ENCODE results near the gene SYVN1.

The SYVN1 gene

GRCh38 chr11:65090628-65091027 lies 43.7 kb downstream of the SYVN1 start:
- Histone ChIP-seq H3K27ac (ENCODE audit: extremely low read depth, low read depth, low read length) (no peak overlapping the region), H3K4me3 (ENCODE audit: low read depth, low read length) (no peak overlapping the region), H3K36me3 (ENCODE audit: control insufficient read depth in 2 of 2, insufficient read depth in 1 of 2, low read length in 2 of 2) (peaks cover 0 to 42% of the 10 kb centered on the region in 2 experiments; a peak in 1 of 3 replicates), H3K9me3 (ENCODE audit: control insufficient read depth, insufficient read depth, low read depth, low read length) (no peaks in the 10 kb centered on the region), H3K4me1 (ENCODE audit: control insufficient read depth, insufficient read depth, low read length) (no peaks in the 10 kb centered on the region)
- ChIA-PET CTCF (interaction anchor here (0.5 to 1.1 kb wide), 3 partner anchors 8 to 20 kb away, joined by 3 to 5 read pairs (median 3); no protein-coding TSS in a partner anchor), POLR2A (interaction anchor here (1.0 to 1.2 kb wide), 2 partner anchors 20 to 312 kb away, joined by 3 read pairs; partner anchors contain the start of gene SF1)
- no peak for TF ChIP-seq ZNF292 (tag by site-specific recombination; IDR thresholded peaks at IDR 0.05; ENCODE audit: borderline replicate concordance, low read depth)
- no peak for TF ChIP-seq ZNF335 (tag by site-specific recombination; conservative IDR thresholded peaks at IDR 0.05)
- no peak for TF ChIP-seq ZNF521 (tag by site-specific recombination; IDR thresholded peaks at IDR 0.05)
- no peak for TF ChIP-seq ZNF645 (tag by site-specific recombination; IDR thresholded peaks at IDR 0.05)
- TF ChIP-seq, protein P1, sequence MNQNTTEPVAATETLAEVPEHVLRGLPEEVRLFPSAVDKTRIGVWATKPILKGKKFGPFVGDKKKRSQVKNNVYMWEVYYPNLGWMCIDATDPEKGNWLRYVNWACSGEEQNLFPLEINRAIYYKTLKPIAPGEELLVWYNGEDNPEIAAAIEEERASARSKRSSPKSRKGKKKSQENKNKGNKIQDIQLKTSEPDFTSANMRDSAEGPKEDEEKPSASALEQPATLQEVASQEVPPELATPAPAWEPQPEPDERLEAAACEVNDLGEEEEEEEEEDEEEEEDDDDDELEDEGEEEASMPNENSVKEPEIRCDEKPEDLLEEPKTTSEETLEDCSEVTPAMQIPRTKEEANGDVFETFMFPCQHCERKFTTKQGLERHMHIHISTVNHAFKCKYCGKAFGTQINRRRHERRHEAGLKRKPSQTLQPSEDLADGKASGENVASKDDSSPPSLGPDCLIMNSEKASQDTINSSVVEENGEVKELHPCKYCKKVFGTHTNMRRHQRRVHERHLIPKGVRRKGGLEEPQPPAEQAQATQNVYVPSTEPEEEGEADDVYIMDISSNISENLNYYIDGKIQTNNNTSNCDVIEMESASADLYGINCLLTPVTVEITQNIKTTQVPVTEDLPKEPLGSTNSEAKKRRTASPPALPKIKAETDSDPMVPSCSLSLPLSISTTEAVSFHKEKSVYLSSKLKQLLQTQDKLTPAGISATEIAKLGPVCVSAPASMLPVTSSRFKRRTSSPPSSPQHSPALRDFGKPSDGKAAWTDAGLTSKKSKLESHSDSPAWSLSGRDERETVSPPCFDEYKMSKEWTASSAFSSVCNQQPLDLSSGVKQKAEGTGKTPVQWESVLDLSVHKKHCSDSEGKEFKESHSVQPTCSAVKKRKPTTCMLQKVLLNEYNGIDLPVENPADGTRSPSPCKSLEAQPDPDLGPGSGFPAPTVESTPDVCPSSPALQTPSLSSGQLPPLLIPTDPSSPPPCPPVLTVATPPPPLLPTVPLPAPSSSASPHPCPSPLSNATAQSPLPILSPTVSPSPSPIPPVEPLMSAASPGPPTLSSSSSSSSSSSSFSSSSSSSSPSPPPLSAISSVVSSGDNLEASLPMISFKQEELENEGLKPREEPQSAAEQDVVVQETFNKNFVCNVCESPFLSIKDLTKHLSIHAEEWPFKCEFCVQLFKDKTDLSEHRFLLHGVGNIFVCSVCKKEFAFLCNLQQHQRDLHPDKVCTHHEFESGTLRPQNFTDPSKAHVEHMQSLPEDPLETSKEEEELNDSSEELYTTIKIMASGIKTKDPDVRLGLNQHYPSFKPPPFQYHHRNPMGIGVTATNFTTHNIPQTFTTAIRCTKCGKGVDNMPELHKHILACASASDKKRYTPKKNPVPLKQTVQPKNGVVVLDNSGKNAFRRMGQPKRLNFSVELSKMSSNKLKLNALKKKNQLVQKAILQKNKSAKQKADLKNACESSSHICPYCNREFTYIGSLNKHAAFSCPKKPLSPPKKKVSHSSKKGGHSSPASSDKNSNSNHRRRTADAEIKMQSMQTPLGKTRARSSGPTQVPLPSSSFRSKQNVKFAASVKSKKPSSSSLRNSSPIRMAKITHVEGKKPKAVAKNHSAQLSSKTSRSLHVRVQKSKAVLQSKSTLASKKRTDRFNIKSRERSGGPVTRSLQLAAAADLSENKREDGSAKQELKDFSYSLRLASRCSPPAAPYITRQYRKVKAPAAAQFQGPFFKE (tag by site-specific recombination; IDR thresholded peaks at IDR 0.05; ENCODE audit: borderline replicate concordance) = no peak

- Histone ChIP-seq H3K4me1 (ENCODE audit: control insufficient read depth, insufficient read depth, low read length) (no peaks in the 10 kb centered on the region), H3K9me3 (ENCODE audit: control insufficient read depth, insufficient read depth, low read depth, low read length) (no peaks in the 10 kb centered on the region), H3K27ac (ENCODE audit: extremely low read depth, low read depth, low read length) (no peak overlapping the region), H3K36me3 (ENCODE audit: control insufficient read depth in 2 of 2, insufficient read depth in 1 of 2, low read length in 2 of 2) (peaks cover 0 to 49% of the 10 kb centered on the region in 2 experiments; a peak in 1 of 3 replicates), H3K4me3 (ENCODE audit: low read depth, low read length) (no peak overlapping the region)
- ChIA-PET POLR2A (interaction anchor here (1.0 to 1.2 kb wide), 2 partner anchors 21 to 32 kb away, joined by 3 read pairs; partner anchors contain the start of genes FAU and MRPL49), CTCF (no interaction called here)
- TF ChIP-seq ZNF571 (tag by site-specific recombination; IDR thresholded peaks at IDR 0.05) (no peak), ZNF398 (tag by site-specific recombination; IDR thresholded peaks at IDR 0.05) (no peak), GLIS1 (tag by site-specific recombination; IDR thresholded peaks at IDR 0.05) (no peak), ZNF560 (tag by site-specific recombination; IDR thresholded peaks at IDR 0.05; ENCODE audit: borderline replicate concordance) (no peak), ZNF837 (tag by site-specific recombination; IDR thresholded peaks at IDR 0.05) (no peak), ZNF169 (tag by site-specific recombination; IDR thresholded peaks at IDR 0.05) (no peak)
These were observed 44.7 kb downstream of the SYVN1 start for GRCh38 chr11:65089621-65090020.

DNA sequence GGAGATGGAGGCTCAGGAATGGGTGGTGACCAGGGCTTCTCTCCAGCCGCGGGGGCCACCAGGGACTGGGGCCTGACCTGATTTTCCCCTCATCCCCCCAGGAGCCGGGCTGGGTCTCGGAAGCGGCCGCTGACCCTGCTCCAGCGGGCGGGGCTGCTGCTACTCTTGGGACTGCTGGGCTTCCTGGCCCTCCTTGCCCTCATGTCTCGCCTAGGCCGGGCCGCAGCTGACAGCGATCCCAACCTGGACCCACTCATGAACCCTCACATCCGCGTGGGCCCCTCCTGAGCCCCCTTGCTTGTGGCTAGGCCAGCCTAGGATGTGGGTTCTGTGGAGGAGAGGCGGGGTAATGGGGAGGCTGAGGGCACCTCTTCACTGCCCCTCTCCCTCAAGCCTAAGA lies 46.5 kb downstream of the SYVN1 start:
- ChIA-PET CTCF (interaction anchor here (0.6 kb wide), 1 partner anchor 16 kb away, joined by 3 read pairs; no protein-coding TSS in a partner anchor), POLR2A (no interaction called here)
- Histone ChIP-seq H3K9me3 (ENCODE audit: control insufficient read depth, insufficient read depth, low read depth, low read length) (no peaks in the 10 kb centered on the region), H3K36me3 (ENCODE audit: control insufficient read depth in 2 of 2, insufficient read depth in 1 of 2, low read length in 2 of 2) (peaks cover 0 to 51% of the 10 kb centered on the region in 2 experiments; a peak in 1 of 3 replicates), H3K4me3 (ENCODE audit: low read depth, low read length) (no peak overlapping the region), H3K27ac (ENCODE audit: extremely low read depth, low read depth, low read length) (no peak overlapping the region), H3K4me1 (ENCODE audit: control insufficient read depth, insufficient read depth, low read length) (peaks cover 2% of the 10 kb centered on the region; the same call in 1 of the 2 replicates)
- TF ChIP-seq ZIC2 (tag by site-specific recombination; IDR thresholded peaks at IDR 0.05) (no peak), INSM2 (tag by site-specific recombination; IDR thresholded peaks at IDR 0.05) (no peak), ZNF18 (tag by site-specific recombination; IDR thresholded peaks at IDR 0.05) (no peak), ZNF366 (tag by site-specific recombination; conservative IDR thresholded peaks at IDR 0.05) (no peak), PRDM1 (tag by site-specific recombination; IDR thresholded peaks at IDR 0.05) (no peak), ZNF473 (tag by site-specific recombination; IDR thresholded peaks at IDR 0.05) (no peak), ZNF747 (tag by site-specific recombination; IDR thresholded peaks at IDR 0.05) (no peak), ZNF677 (tag by site-specific recombination; IDR thresholded peaks at IDR 0.05) (no peak)

Measured in HEK293 (cell line).